HFFc6 (cell line): ENCODE data around the gene GHRL. TPM values are rescaled to one million over a fixed set of nuclear protein-coding genes. Genes with fewer than 3 reads are reported as not detected.

Experiments
- DNase-seq: peaks from one replicate; pipeline ENCODE4 v3.0.0-alpha.2; 2018
- H3K27ac Mint-ChIP-seq: 2 replicates; pipeline ENCODE4 v1.8.0; 2020; ENCODE audit warnings: mild to moderate bottlenecking, mixed read lengths
- H3K27me3 Mint-ChIP-seq: 2 replicates; pipeline ENCODE4 v1.8.0; 2021; ENCODE audit warnings: mild to moderate bottlenecking, moderate library complexity, mixed read lengths; ENCODE audit not compliant: insufficient read depth
- H3K36me3 Mint-ChIP-seq: 2 replicates; pipeline ENCODE4 v1.8.0; 2021; ENCODE audit warnings: low read depth, mixed read lengths
- H3K4me1 Mint-ChIP-seq: 2 replicates; pipeline ENCODE4 v1.8.0; 2020; ENCODE audit warnings: low read depth, mixed read lengths
- H3K4me3 Mint-ChIP-seq: 2 replicates; pipeline ENCODE4 v1.8.0; 2020; ENCODE audit warnings: mild to moderate bottlenecking, moderate library complexity, mixed read lengths
- H3K9me3 Mint-ChIP-seq: 2 replicates; pipeline ENCODE4 v1.8.0; 2020; ENCODE audit warnings: mild to moderate bottlenecking, mixed read lengths
- CTCF ChIP-seq: fragments of 200-600 bp; sonication (generic); IDR thresholded peaks from 2 replicates; pipeline ENCODE4 v1.5.0; 2021; ENCODE audit warnings: antibody characterized with exemption, mild to moderate bottlenecking
- total RNA-seq, 6 experiments: library from RNA; stranded (reverse); fragmentation: NEBNext Ultra II Directional; extraction: Animal tissue kit (Norgen Biotek cat#: 25700); gene quantifications; 2 replicates in 1 of 6; 3 replicates in 5 of 6; pipeline ENCODE4 v1.2.3, GENCODE V29; 2021

The GHRL gene
- total RNA-seq, 6 experiments from 2014 or later, result 0.21 to 0.41 TPM; not detected in 4

GRCh38 chr3:10322352-10322710, 29.6 kb upstream of the GHRL start:
- DNase-seq, result no peak
- Mint-ChIP-seq H3K27ac (no peak overlapping the region), H3K9me3 (no peaks in the 10 kb centered on the region), H3K4me1 (peaks cover 15% of the 10 kb centered on the region), H3K4me3 (no peak overlapping the region), H3K27me3 (peaks cover 23% of the 10 kb centered on the region), H3K36me3 (peaks cover 10% of the 10 kb centered on the region)
- peak; percentile 74 for TF ChIP-seq CTCF

GRCh38 chr3:10321630-10322351, 29.0 kb upstream of the GHRL start:
- peaks cover 15% of the 10 kb centered on the region for H3K4me1 Mint-ChIP-seq
- H3K27ac Mint-ChIP-seq, result peak overlapping the region; percentile 98
- peaks cover 22% of the 10 kb centered on the region for H3K27me3 Mint-ChIP-seq
- no peak for DNase-seq
- TF ChIP-seq CTCF, result no peak
- H3K4me3 Mint-ChIP-seq, result peak overlapping the region; percentile 97
- H3K36me3 Mint-ChIP-seq, result peaks cover 10% of the 10 kb centered on the region
- no peaks in the 10 kb centered on the region for H3K9me3 Mint-ChIP-seq

- DNase-seq, result no peak
- Mint-ChIP-seq H3K4me1 (peaks cover 15% of the 10 kb centered on the region), H3K27ac (peak overlapping the region; percentile 98), H3K9me3 (no peaks in the 10 kb centered on the region), H3K36me3 (peaks cover 10% of the 10 kb centered on the region), H3K4me3 (peak overlapping the region; percentile 97), H3K27me3 (peaks cover 9% of the 10 kb centered on the region)
- no peak for TF ChIP-seq CTCF
These were observed 27.6 kb upstream of the GHRL start for GRCh38 chr3:10320320-10320677.

GRCh38 chr3:10319804-10320203, 27.1 kb upstream of the GHRL start:
- peaks cover 16% of the 10 kb centered on the region for H3K4me1 Mint-ChIP-seq
- H3K9me3 Mint-ChIP-seq, result no peaks in the 10 kb centered on the region
- peak overlapping the region; percentile 97 for H3K4me3 Mint-ChIP-seq
- H3K36me3 Mint-ChIP-seq, result peaks cover 13% of the 10 kb centered on the region
- TF ChIP-seq CTCF, result no peak
- H3K27ac Mint-ChIP-seq, result peak overlapping the region; percentile 98
- H3K27me3 Mint-ChIP-seq, result peaks cover 6% of the 10 kb centered on the region
- no peak for DNase-seq

- no peak for DNase-seq
- Mint-ChIP-seq H3K27me3 (peaks cover 6% of the 10 kb centered on the region), H3K27ac (no peak overlapping the region), H3K9me3 (no peaks in the 10 kb centered on the region), H3K4me3 (peak overlapping the region; percentile 97), H3K36me3 (peaks cover 18% of the 10 kb centered on the region), H3K4me1 (peaks cover 21% of the 10 kb centered on the region)
- no peak for TF ChIP-seq CTCF
These were observed 26.5 kb upstream of the GHRL start for GRCh38 chr3:10319251-10319650.
